ENCODE results near the gene ARHGEF19.
"Not testable (repeated sequence)": the region's sequence is repeated elsewhere in the genome, so short reads cannot be mapped to it uniquely, and the experiment has no call there.

ARHGEF19 gene

DNA sequence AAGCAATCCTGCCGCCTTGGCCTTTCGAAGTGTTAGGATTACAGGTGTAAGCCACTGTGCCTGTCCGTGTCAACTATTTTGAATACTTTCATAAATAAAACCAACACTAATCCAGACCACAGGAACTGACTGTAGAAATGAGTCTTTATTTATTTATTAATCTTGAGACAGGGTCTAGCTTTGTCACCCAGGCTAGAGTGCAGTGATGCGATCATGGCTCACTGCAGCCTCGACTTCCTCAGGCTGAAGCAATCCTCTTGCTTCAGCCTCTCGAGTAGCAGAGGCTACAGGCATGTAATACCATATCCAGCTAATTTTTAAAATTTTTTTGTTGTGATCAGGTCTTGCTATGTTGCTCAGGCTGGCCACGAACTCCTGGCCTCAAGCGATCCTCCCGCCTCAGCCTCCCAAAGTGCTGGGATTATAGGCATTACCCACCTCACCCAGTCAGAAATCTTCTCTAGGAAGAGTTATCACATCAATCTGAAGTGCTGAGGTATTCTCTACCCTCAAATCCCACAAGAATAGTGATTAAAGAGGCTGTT lies 46.2 kb upstream of the ARHGEF19 start:
- H3K9me2 ChIP-seq (replicated peaks; ENCODE audit: low read depth, low read length) = no peaks in the 10 kb centered on the region
- H3K4me2 ChIP-seq (ENCODE audit: low read depth, low read length, poor library complexity, severe bottlenecking) = no peak overlapping the region
- no peak overlapping the region for H2AFZ ChIP-seq (ENCODE audit: low read length)
- no peaks in the 10 kb centered on the region for H3K4me1 ChIP-seq (ENCODE audit: insufficient read depth, low read length, poor library complexity, severe bottlenecking)
- TF ChIP-seq EZH2phosphoT487 (IDR thresholded peaks at IDR 0.05; ENCODE audit: borderline replicate concordance) = no peak
- TF ChIP-seq, protein P1, sequence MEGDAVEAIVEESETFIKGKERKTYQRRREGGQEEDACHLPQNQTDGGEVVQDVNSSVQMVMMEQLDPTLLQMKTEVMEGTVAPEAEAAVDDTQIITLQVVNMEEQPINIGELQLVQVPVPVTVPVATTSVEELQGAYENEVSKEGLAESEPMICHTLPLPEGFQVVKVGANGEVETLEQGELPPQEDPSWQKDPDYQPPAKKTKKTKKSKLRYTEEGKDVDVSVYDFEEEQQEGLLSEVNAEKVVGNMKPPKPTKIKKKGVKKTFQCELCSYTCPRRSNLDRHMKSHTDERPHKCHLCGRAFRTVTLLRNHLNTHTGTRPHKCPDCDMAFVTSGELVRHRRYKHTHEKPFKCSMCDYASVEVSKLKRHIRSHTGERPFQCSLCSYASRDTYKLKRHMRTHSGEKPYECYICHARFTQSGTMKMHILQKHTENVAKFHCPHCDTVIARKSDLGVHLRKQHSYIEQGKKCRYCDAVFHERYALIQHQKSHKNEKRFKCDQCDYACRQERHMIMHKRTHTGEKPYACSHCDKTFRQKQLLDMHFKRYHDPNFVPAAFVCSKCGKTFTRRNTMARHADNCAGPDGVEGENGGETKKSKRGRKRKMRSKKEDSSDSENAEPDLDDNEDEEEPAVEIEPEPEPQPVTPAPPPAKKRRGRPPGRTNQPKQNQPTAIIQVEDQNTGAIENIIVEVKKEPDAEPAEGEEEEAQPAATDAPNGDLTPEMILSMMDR (conservative IDR thresholded peaks at IDR 0.05; ENCODE audit: low read length) = no peak
- no peaks in the 10 kb centered on the region for H3K9me3 ChIP-seq (ENCODE audit: insufficient read depth, low read depth, low read length)
- peaks cover 45% of the 10 kb centered on the region; the same call in 1 of the 2 replicates for H3K36me3 ChIP-seq (ENCODE audit: insufficient read depth, low read length)
- H3K79me2 ChIP-seq (ENCODE audit: insufficient read depth, low read length) = peaks cover 20% of the 10 kb centered on the region; the same call in 1 of the 2 replicates
- H4K20me1 ChIP-seq (ENCODE audit: insufficient read depth, low read length, poor library complexity, severe bottlenecking) = peaks cover 3% of the 10 kb centered on the region
- no peak overlapping the region for H3K9ac ChIP-seq (ENCODE audit: low read depth, low read length, poor library complexity, severe bottlenecking)
- no peaks in the 10 kb centered on the region for H3F3A ChIP-seq (ENCODE audit: low read depth)
- no peak overlapping the region for H3K4me3 ChIP-seq (ENCODE audit: low read length, poor library complexity, severe bottlenecking)
- H3K27me3 ChIP-seq (ENCODE audit: insufficient read depth, low read length, poor library complexity, severe bottlenecking) = no peaks in the 10 kb centered on the region

DNA sequence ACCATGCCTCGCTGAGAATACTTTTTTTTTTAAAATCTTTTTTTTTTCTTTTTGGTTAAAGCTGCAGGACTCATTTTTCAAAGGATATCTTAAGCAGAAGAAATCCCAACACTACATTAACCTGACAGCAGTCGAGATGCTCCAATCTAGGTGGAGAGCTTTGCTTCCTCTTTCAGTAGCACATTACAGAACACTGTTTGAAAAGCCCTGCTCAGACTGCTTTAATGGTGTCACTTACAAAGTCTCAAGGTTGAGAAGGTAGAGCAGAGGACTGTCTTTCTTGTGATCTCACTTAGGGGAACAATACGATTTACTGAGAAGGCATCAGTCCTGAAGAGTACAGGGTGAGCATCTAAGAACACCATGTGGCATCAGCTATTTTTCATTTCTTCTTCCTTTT lies 45.5 kb upstream of the ARHGEF19 start:
- H4K20me1 ChIP-seq (ENCODE audit: insufficient read depth, low read length, poor library complexity, severe bottlenecking) = peaks cover 3% of the 10 kb centered on the region
- peaks cover 52% of the 10 kb centered on the region; the same call in 1 of the 2 replicates for H3K36me3 ChIP-seq (ENCODE audit: insufficient read depth, low read length)
- no peak for TF ChIP-seq EZH2phosphoT487 (IDR thresholded peaks at IDR 0.05; ENCODE audit: borderline replicate concordance)
- TF ChIP-seq, protein P1 (conservative IDR thresholded peaks at IDR 0.05; ENCODE audit: low read length) = no peak
- H3K9me3 ChIP-seq (ENCODE audit: insufficient read depth, low read depth, low read length) = no peaks in the 10 kb centered on the region
- H3K79me2 ChIP-seq (ENCODE audit: insufficient read depth, low read length) = peaks cover 20% of the 10 kb centered on the region; the same call in 1 of the 2 replicates
- no peak overlapping the region for H3K4me3 ChIP-seq (ENCODE audit: low read length, poor library complexity, severe bottlenecking)
- H3K9me2 ChIP-seq (replicated peaks; ENCODE audit: low read depth, low read length) = no peaks in the 10 kb centered on the region
- no peak overlapping the region for H3K4me2 ChIP-seq (ENCODE audit: low read depth, low read length, poor library complexity, severe bottlenecking)
- no peaks in the 10 kb centered on the region for H3K27me3 ChIP-seq (ENCODE audit: insufficient read depth, low read length, poor library complexity, severe bottlenecking)
- no peak overlapping the region for H3K9ac ChIP-seq (ENCODE audit: low read depth, low read length, poor library complexity, severe bottlenecking)
- H3K4me1 ChIP-seq (ENCODE audit: insufficient read depth, low read length, poor library complexity, severe bottlenecking) = no peaks in the 10 kb centered on the region
- no peak overlapping the region for H2AFZ ChIP-seq (ENCODE audit: low read length)
- no peaks in the 10 kb centered on the region for H3F3A ChIP-seq (ENCODE audit: low read depth)

DNA sequence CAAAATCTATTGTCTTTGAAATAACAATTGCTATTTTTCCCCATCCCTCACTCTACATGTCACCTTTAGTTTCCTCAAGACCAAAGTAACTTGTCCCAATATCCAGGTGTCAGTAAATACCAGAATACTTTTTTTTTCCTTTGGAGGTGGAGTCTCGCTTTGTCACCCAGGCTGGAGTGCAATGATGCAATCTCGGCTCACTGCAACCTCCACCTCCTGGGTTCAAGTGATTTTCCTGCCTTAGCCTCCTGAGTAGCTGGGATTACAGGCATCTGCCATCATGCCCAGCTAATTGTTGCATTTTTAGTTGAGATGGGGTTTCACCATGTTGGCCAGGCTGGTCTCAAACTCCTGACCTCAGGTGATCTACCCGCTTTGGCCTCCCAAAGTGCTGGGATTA lies 45.1 kb upstream of the ARHGEF19 start:
- H3K4me1 ChIP-seq (ENCODE audit: insufficient read depth, low read length, poor library complexity, severe bottlenecking); H3K27me3 ChIP-seq (ENCODE audit: insufficient read depth, low read length, poor library complexity, severe bottlenecking); H2AFZ ChIP-seq (ENCODE audit: low read length); H3K9ac ChIP-seq (ENCODE audit: low read depth, low read length, poor library complexity, severe bottlenecking); H3F3A ChIP-seq (ENCODE audit: low read depth); H3K4me3 ChIP-seq (ENCODE audit: low read length, poor library complexity, severe bottlenecking); H3K9me2 ChIP-seq (replicated peaks; ENCODE audit: low read depth, low read length); H4K20me1 ChIP-seq (ENCODE audit: insufficient read depth, low read length, poor library complexity, severe bottlenecking); H3K9me3 ChIP-seq (ENCODE audit: insufficient read depth, low read depth, low read length); H3K4me2 ChIP-seq (ENCODE audit: low read depth, low read length, poor library complexity, severe bottlenecking): not testable (repeated sequence)
- H3K36me3 ChIP-seq (ENCODE audit: insufficient read depth, low read length) = peaks cover 53% of the 10 kb centered on the region; the same call in 1 of the 2 replicates
- peaks cover 17% of the 10 kb centered on the region; the same call in 1 of the 2 replicates for H3K79me2 ChIP-seq (ENCODE audit: insufficient read depth, low read length)

DNA sequence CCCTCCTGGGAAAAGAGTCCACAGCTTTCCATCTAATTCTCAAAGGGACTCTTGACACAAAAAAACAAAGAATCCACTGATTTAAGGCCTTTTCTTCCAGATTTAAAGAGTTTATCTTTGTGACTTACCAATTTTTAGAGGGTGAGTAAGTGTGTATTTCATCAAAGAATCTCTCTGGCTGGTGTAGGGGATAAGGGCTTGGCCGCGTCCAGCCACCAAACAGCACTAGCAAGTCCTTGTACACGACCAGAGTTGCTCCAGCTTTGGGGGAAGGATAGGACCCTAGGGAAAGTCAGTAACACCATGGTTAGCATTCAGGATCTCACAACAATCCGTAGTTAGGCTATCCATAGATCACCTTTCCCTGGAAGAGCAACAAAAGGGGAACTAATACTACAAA lies 44.0 kb upstream of the ARHGEF19 start:
- H3K36me3 ChIP-seq (ENCODE audit: insufficient read depth, low read length) = peaks cover 61% of the 10 kb centered on the region; the same call in 1 of the 2 replicates
- no peak overlapping the region for H3K9ac ChIP-seq (ENCODE audit: low read depth, low read length, poor library complexity, severe bottlenecking)
- H3K4me3 ChIP-seq (ENCODE audit: low read length, poor library complexity, severe bottlenecking) = no peak overlapping the region
- no peaks in the 10 kb centered on the region for H3K9me3 ChIP-seq (ENCODE audit: insufficient read depth, low read depth, low read length)
- H3K4me2 ChIP-seq (ENCODE audit: low read depth, low read length, poor library complexity, severe bottlenecking) = no peak overlapping the region
- no peak overlapping the region for H2AFZ ChIP-seq (ENCODE audit: low read length)
- H3F3A ChIP-seq (ENCODE audit: low read depth) = no peaks in the 10 kb centered on the region
- no peak for TF ChIP-seq EZH2phosphoT487 (IDR thresholded peaks at IDR 0.05; ENCODE audit: borderline replicate concordance)
- TF ChIP-seq, protein P1 (conservative IDR thresholded peaks at IDR 0.05; ENCODE audit: low read length) = no peak
- H3K27me3 ChIP-seq (ENCODE audit: insufficient read depth, low read length, poor library complexity, severe bottlenecking) = no peaks in the 10 kb centered on the region
- H3K9me2 ChIP-seq (replicated peaks; ENCODE audit: low read depth, low read length) = no peaks in the 10 kb centered on the region
- peaks cover 3% of the 10 kb centered on the region for H4K20me1 ChIP-seq (ENCODE audit: insufficient read depth, low read length, poor library complexity, severe bottlenecking)
- H3K4me1 ChIP-seq (ENCODE audit: insufficient read depth, low read length, poor library complexity, severe bottlenecking) = no peaks in the 10 kb centered on the region
- peaks cover 9% of the 10 kb centered on the region; the same call in 1 of the 2 replicates for H3K79me2 ChIP-seq (ENCODE audit: insufficient read depth, low read length)
